Tibial nerve (tissue), 4 donors: ENCODE results near the gene LRRC28. TPM values are rescaled to one million over a fixed set of nuclear protein-coding genes. Genes with fewer than 3 reads are reported as not detected.

Experiments
- DNase-seq, 2 donors: peaks; one replicate each; pipeline ENCODE4 v3.0.0-alpha.2; 2019; ENCODE audit warnings: low spot score in 2 of 2
- H3K27ac ChIP-seq, 4 donors: fragments of 200-600 bp; sonication (generic) in 3 of 4; one replicate each; pipeline ENCODE4 v1.5.1; 2017 to 2019; ENCODE audit warnings: mild to moderate bottlenecking in 1 of 4
- H3K27me3 ChIP-seq, 2 donors: fragments of 200-600 bp; sonication (generic) in 1 of 2; one replicate each; pipeline versions ENCODE4 v1.5.1 to v1.6.0; 2017 to 2019
- H3K36me3 ChIP-seq, 3 donors: fragments of 200-600 bp; sonication (generic); one replicate each; pipeline ENCODE4 v1.5.1; 2018 to 2019
- H3K4me1 ChIP-seq, 4 donors: fragments of 200-600 bp; sonication (generic) in 3 of 4; one replicate each; pipeline ENCODE4 v1.5.1; 2017 to 2019
- H3K4me3 ChIP-seq, 4 donors: fragments of 200-600 bp; sonication (generic) in 3 of 4; one replicate each; pipeline ENCODE4 v1.5.1; 2017 to 2019; ENCODE audit warnings: mild to moderate bottlenecking in 1 of 4, moderate library complexity in 1 of 4
- H3K9me3 ChIP-seq, 4 donors: fragments of 200-600 bp; sonication (generic) in 3 of 4; one replicate each; pipeline ENCODE4 v1.5.1; 2017 to 2019
- CTCF ChIP-seq, 5 experiments: fragments of 200-600 bp in 3 of 5; fragments of 450-650 bp in 2 of 5; sonication (generic) in 3 of 5; IDR thresholded peaks; one replicate each; pipeline ENCODE4 v1.5.1; 2016 to 2019; ENCODE audit warnings: antibody characterized with exemption in 5 of 5, mild to moderate bottlenecking in 3 of 5, moderate library complexity in 2 of 5
- EP300 ChIP-seq, 2 donors: sonication (generic); formaldehyde crosslinking; IDR thresholded peaks; one replicate each; pipeline ENCODE4 v1.6.1; 2017; ENCODE audit warnings: antibody characterized with exemption in 2 of 2, mild to moderate bottlenecking in 1 of 2
- POLR2A ChIP-seq, 2 donors: fragments of 450-650 bp; IDR thresholded peaks; one replicate each; pipeline ENCODE4 v1.6.1; 2017; ENCODE audit warnings: antibody characterized with exemption in 2 of 2, mild to moderate bottlenecking in 2 of 2, moderate library complexity in 2 of 2
- WGBS, 2 donors: methylation state at CpG; one replicate each; pipeline ENCODE4 v1.1.5; 2018; 5-methylcytosine and 5-hydroxymethylcytosine counted together
- total RNA-seq, 4 donors: library from RNA; depleted of rRNA; stranded (reverse); fragments of >200 nt; gene quantifications; one replicate each; pipeline ENCODE4 v1.1.0, GENCODE V29; 2016

Gene LRRC28
- total RNA-seq, 4 donors from 2014 or later, result 21.6 to 73.4 (median 33.5) TPM

GRCh38 chr15:99421172-99421656 is 169.9 kb downstream of the LRRC28 start:
- 30 to 31% methylated on average over 6 of the region's 6 CpGs for WGBS, 2 donors
- TF ChIP-seq EP300 (IDR thresholded peaks at IDR 0.05), result no peak
- TF ChIP-seq CTCF (IDR thresholded peaks at IDR 0.05), result no peak
- no peak for TF ChIP-seq POLR2A (IDR thresholded peaks at IDR 0.05)
- no peaks in the 10 kb centered on the region for H3K36me3 ChIP-seq
- no peaks in the 10 kb centered on the region for H3K9me3 ChIP-seq
- H3K4me1 ChIP-seq, result peaks cover 0 to 13% (median 0%) of the 10 kb centered on the region in 4 donors
- no peak overlapping the region for H3K4me3 ChIP-seq
- no peak for DNase-seq
- H3K27ac ChIP-seq, result no peak overlapping the region
- H3K27me3 ChIP-seq, result no peaks in the 10 kb centered on the region

GRCh38 chr15:99421758-99422157 is 170.5 kb downstream of the LRRC28 start:
- Histone ChIP-seq H3K4me3 (no peak overlapping the region), H3K27ac (no peak overlapping the region), H3K36me3 (no peaks in the 10 kb centered on the region), H3K9me3 (no peaks in the 10 kb centered on the region), H3K4me1 (peaks cover 0 to 13% (median 0%) of the 10 kb centered on the region in 4 donors), H3K27me3 (no peaks in the 10 kb centered on the region)
- no peak for TF ChIP-seq CTCF (IDR thresholded peaks at IDR 0.05)
- no peak for TF ChIP-seq EP300 (IDR thresholded peaks at IDR 0.05)
- TF ChIP-seq POLR2A (IDR thresholded peaks at IDR 0.05), result no peak
- WGBS, 2 donors, result 89 to 95% methylated on average over 1 of the region's 1 CpG
- no peak for DNase-seq

- Histone ChIP-seq H3K27ac (no peak overlapping the region), H3K9me3 (no peaks in the 10 kb centered on the region), H3K4me3 (no peak overlapping the region), H3K36me3 (no peaks in the 10 kb centered on the region), H3K27me3 (no peaks in the 10 kb centered on the region), H3K4me1 (peaks cover 0 to 13% (median 0%) of the 10 kb centered on the region in 4 donors)
- 82 to 84% methylated on average over 15 to 16 of the region's 16 CpGs for WGBS, 2 donors
- TF ChIP-seq EP300 (IDR thresholded peaks at IDR 0.05), result no peak
- no peak for TF ChIP-seq CTCF (IDR thresholded peaks at IDR 0.05)
- no peak for TF ChIP-seq POLR2A (IDR thresholded peaks at IDR 0.05)
- DNase-seq, result no peak
Observed at GRCh38 chr15:99423186-99424130, 172.2 kb downstream of the LRRC28 start.

GRCh38 chr15:99424131-99424571 is 172.9 kb downstream of the LRRC28 start:
- Histone ChIP-seq H3K27ac (no peak overlapping the region), H3K36me3 (no peaks in the 10 kb centered on the region), H3K27me3 (no peaks in the 10 kb centered on the region), H3K9me3 (no peaks in the 10 kb centered on the region), H3K4me3 (no peak overlapping the region), H3K4me1 (peaks cover 0 to 13% (median 0%) of the 10 kb centered on the region in 4 donors)
- DNase-seq, result no peak
- 90 to 91% methylated on average over 10 of the region's 10 CpGs for WGBS, 2 donors
- TF ChIP-seq EP300 (IDR thresholded peaks at IDR 0.05) (no peak), POLR2A (IDR thresholded peaks at IDR 0.05) (no peak), CTCF (IDR thresholded peaks at IDR 0.05) (no peak)
